SK-N-SH (cell line): Measurements from ENCODE around the gene STXBP6. TPM values are rescaled to one million over a fixed set of nuclear protein-coding genes. Genes with fewer than 3 reads are reported as not detected.

ENCODE experiments used
- CTCF ChIA-PET: fragments of 300-600, 350-600 bp; formaldehyde crosslinking; extraction: SDS; loops from one replicate; lab custom pipeline; 2021; lab: Yijun Ruan, JAX
- POLR2A ChIA-PET: fragments of 350-600 bp; sonication (Branson Sonifier 250); formaldehyde crosslinking; extraction: SDS; loops from one replicate; lab custom pipeline; 2020; ENCODE audit warnings: antibody characterized with exemption, inconsistent platforms; lab: Yijun Ruan, JAX
- DNase-seq: peaks from one replicate; pipeline ENCODE4 v3.0.0; 2012
- H2AFZ ChIP-seq: fragments of 200-600 bp; sonication (generic); 2 replicates; pipeline ENCODE4 v1.8.1; 2016; ENCODE audit warnings: antibody characterized with exemption, mild to moderate bottlenecking, low read depth
- H3F3A ChIP-seq: fragments of 200-600 bp; sonication (generic); replicated peaks from 2 replicates; pipeline ENCODE3; 2016; ENCODE audit warnings: antibody characterized with exemption, mild to moderate bottlenecking; ENCODE audit not compliant: insufficient read depth
- H3K27ac ChIP-seq, 2 experiments: fragments of 200-500 bp in 1 of 2; fragments of 200-600 bp in 1 of 2; sonication (Bioruptor generic) in 1 of 2; sonication (generic), shearing (Covaris generic) in 1 of 2; 2 replicates each; pipeline versions ENCODE4 v1.5.1 to v1.6.1; 2014 to 2016; ENCODE audit warnings: low read depth in 2 of 2, inconsistent platforms in 1 of 2, low read length in 1 of 2, mild to moderate bottlenecking in 1 of 2, mixed read lengths in 1 of 2
- H3K27me3 ChIP-seq: fragments of 200-600 bp; sonication (generic), shearing (Covaris generic); 2 replicates; pipeline ENCODE4 v1.6.1; 2016; ENCODE audit warnings: mixed run types; ENCODE audit not compliant: insufficient read depth
- H3K36me3 ChIP-seq, 2 experiments: fragments of 200-500 bp in 1 of 2; fragments of 200-600 bp in 1 of 2; sonication (Bioruptor generic) in 1 of 2; sonication (generic) in 1 of 2; replicated peaks in 1 of 2; 2 replicates each; pipeline versions ENCODE3 to v1.5.1; 2014 to 2016; ENCODE audit warnings: low read length in 1 of 2, mild to moderate bottlenecking in 1 of 2; ENCODE audit not compliant: insufficient read depth in 2 of 2, control insufficient read depth in 1 of 2
- H3K4me1 ChIP-seq, 2 experiments: fragments of 200-500 bp in 1 of 2; fragments of 200-600 bp in 1 of 2; sonication (Bioruptor generic) in 1 of 2; sonication (generic), shearing (Covaris generic) in 1 of 2; 2 replicates each; pipeline versions ENCODE4 v1.5.1 to v1.6.1; 2014 to 2016; ENCODE audit warnings: low read depth in 1 of 2, low read length in 1 of 2, mixed run types in 1 of 2; ENCODE audit not compliant: insufficient read depth in 2 of 2, control insufficient read depth in 1 of 2
- H3K4me2 ChIP-seq: fragments of 200-600 bp; sonication (generic), shearing (Covaris generic); 2 replicates; pipeline ENCODE4 v1.6.1; 2017; ENCODE audit warnings: mixed run types
- H3K4me3 ChIP-seq, 2 experiments: fragments of 200-500 bp in 1 of 2; fragments of 200-600 bp in 1 of 2; sonication (Bioruptor generic) in 1 of 2; sonication (generic), shearing (Covaris generic) in 1 of 2; 2 replicates each; pipeline versions ENCODE4 v1.5.1 to v1.8.1; 2014 to 2016; ENCODE audit warnings: low read depth in 2 of 2, inconsistent platforms in 1 of 2, low read length in 1 of 2, mild to moderate bottlenecking in 1 of 2, mixed read lengths in 1 of 2, moderate library complexity in 1 of 2
- H3K79me2 ChIP-seq: fragments of 200-600 bp; sonication (generic); 2 replicates; pipeline ENCODE4 v1.8.1; 2017; ENCODE audit warnings: mild to moderate bottlenecking; ENCODE audit not compliant: insufficient read depth
- H3K9ac ChIP-seq: fragments of 200-600 bp; sonication (generic); 2 replicates; pipeline ENCODE4 v1.6.1; 2017; ENCODE audit warnings: mixed run types
- H3K9me2 ChIP-seq: fragments of 200-600 bp; sonication (generic); 2 replicates; pipeline ENCODE4 v1.6.1; 2017; ENCODE audit warnings: mixed run types
- H3K9me3 ChIP-seq: fragments of 200-600 bp; sonication (generic); 2 replicates; pipeline ENCODE4 v1.6.1; 2017; ENCODE audit warnings: mixed run types, mild to moderate bottlenecking, moderate library complexity
- H4K20me1 ChIP-seq: fragments of 200-600 bp; sonication (generic); 2 replicates; pipeline ENCODE4 v1.6.1; 2017; ENCODE audit warnings: mild to moderate bottlenecking, mixed run types; ENCODE audit not compliant: insufficient read depth
- CHD2 ChIP-seq: fragments of 150-350 bp; IDR thresholded peaks from 2 replicates; pipeline ENCODE4 v1.6.1; 2018; ENCODE audit warnings: low read length; ENCODE audit not compliant: partially characterized antibody
- ELF1 ChIP-seq: IDR thresholded peaks from 2 replicates; pipeline ENCODE4 v1.4.0; 2012
- EP300 ChIP-seq, 2 experiments: IDR thresholded peaks; 2 replicates each; pipeline versions ENCODE4 v1.4.0 to v1.6.1; 2012; ENCODE audit warnings: borderline replicate concordance in 1 of 2, low read depth in 1 of 2, low read length in 1 of 2
- FOXM1 ChIP-seq: IDR thresholded peaks from 2 replicates; pipeline ENCODE4 v1.4.0; 2012; ENCODE audit warnings: low read depth, mild to moderate bottlenecking
- GABPA ChIP-seq: IDR thresholded peaks from 2 replicates; pipeline ENCODE4 v1.4.0; 2012; ENCODE audit warnings: low read depth, mild to moderate bottlenecking
- JUND ChIP-seq: IDR thresholded peaks from 2 replicates; pipeline ENCODE4 v1.4.0; 2012
- MEF2A ChIP-seq: IDR thresholded peaks from 2 replicates; pipeline ENCODE4 v1.4.0; 2012; ENCODE audit warnings: low read depth, borderline replicate concordance
- MXI1 ChIP-seq: IDR thresholded peaks from 2 replicates; pipeline ENCODE4 v1.6.1; 2012; ENCODE audit warnings: mild to moderate bottlenecking, low read depth, low read length, improper control_type of control experiment
- RAD21 ChIP-seq: IDR thresholded peaks from 2 replicates; pipeline ENCODE4 v1.6.1; 2012; ENCODE audit warnings: mild to moderate bottlenecking, low read length
- RCOR1 ChIP-seq: fragments of 150-350 bp; IDR thresholded peaks from 2 replicates; pipeline ENCODE4 v1.6.1; 2017; ENCODE audit warnings: antibody characterized with exemption, low read length
- RXRA ChIP-seq: IDR thresholded peaks from 2 replicates; pipeline ENCODE4 v1.4.0; 2012; ENCODE audit warnings: low read depth, mild to moderate bottlenecking, borderline replicate concordance
- TCF12 ChIP-seq: IDR thresholded peaks from 2 replicates; pipeline ENCODE4 v1.4.0; 2012
- TEAD4 ChIP-seq: IDR thresholded peaks from 2 replicates; pipeline ENCODE4 v1.4.0; 2012; ENCODE audit warnings: mild to moderate bottlenecking, borderline replicate concordance; ENCODE audit not compliant: insufficient read depth
- YY1 ChIP-seq: IDR thresholded peaks from 2 replicates; pipeline ENCODE4 v1.4.0; 2012; ENCODE audit warnings: low read depth, mild to moderate bottlenecking
- WGBS: methylation state at CpG from one replicate; pipeline ENCODE4 v1.1.6; 2017; ENCODE audit warnings: low lambda C conversion rate; 5-methylcytosine and 5-hydroxymethylcytosine counted together
- polyA plus RNA-seq, 3 experiments: library from polyadenylated mRNA; depleted of rRNA; stranded (reverse); fragments of >200 nt; gene quantifications; 2 replicates each; pipeline ENCODE4 v1.2.3, GENCODE V29; 2012
- TF ChIP-seq, protein P1 (sequence below): fragments of 150-350 bp; IDR thresholded peaks from 2 replicates; pipeline ENCODE4 v1.6.1; 2016; ENCODE audit warnings: mild to moderate bottlenecking, low read depth, low read length
- TF ChIP-seq, protein P2 (sequence below): IDR thresholded peaks from 2 replicates; pipeline ENCODE4 v1.4.0; 2012; ENCODE audit warnings: low read depth, borderline replicate concordance
- TF ChIP-seq, protein P3 (sequence below): fragments of 150-350 bp; IDR thresholded peaks from 2 replicates; pipeline ENCODE4 v1.6.1; 2017; ENCODE audit warnings: antibody characterized with exemption, low read length, low read depth, borderline replicate concordance
- TF ChIP-seq, protein P4 (sequence below): IDR thresholded peaks from 2 replicates; pipeline ENCODE4 v1.4.0; 2012; ENCODE audit warnings: low read depth
- TF ChIP-seq, protein P5 (sequence below): IDR thresholded peaks from 2 replicates; pipeline ENCODE4 v1.4.0; 2012; ENCODE audit warnings: low read depth, borderline replicate concordance

The STXBP6 gene
- polyA plus RNA-seq, 1 of the 3 experiments (the other 2 are of a cell fraction) = 0.16 TPM

DNA sequence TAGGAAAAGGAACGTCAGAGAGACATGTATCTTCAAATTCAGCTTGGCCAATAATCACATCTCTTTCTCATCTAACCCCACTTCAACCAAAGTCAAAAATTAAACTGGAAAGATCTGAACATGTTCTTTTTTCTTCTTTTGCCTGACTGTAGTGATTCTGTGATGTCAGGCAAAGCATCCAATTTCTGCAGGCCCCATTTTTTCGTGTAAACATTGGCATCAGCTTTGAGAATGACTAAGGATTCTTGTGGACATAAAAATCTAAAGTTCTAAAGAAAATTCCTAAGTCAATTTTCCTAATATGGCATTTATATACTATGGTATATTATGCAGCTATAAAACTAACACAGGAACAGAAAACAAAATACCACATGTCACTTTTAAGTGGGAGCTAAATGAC lies 89.1 kb downstream of the STXBP6 start:
- H3K27me3 ChIP-seq = peaks cover 5% of the 10 kb centered on the region
- no peak overlapping the region for H3K4me2 ChIP-seq
- no peaks in the 10 kb centered on the region for H3K9me2 ChIP-seq
- H3K4me1 ChIP-seq = no peaks in the 10 kb centered on the region
- H3K9ac ChIP-seq = no peak overlapping the region
- no peaks in the 10 kb centered on the region for H3K79me2 ChIP-seq
- H4K20me1 ChIP-seq = no peaks in the 10 kb centered on the region
- H3K36me3 ChIP-seq = no peaks in the 10 kb centered on the region
- 6% methylated on average over 2 of the region's 2 CpGs for WGBS
- no peaks in the 10 kb centered on the region for H3F3A ChIP-seq
- no peaks in the 10 kb centered on the region for H3K9me3 ChIP-seq
- ChIA-PET POLR2A (no interaction called here), CTCF (no interaction called here)
- no peak for DNase-seq
- no peak overlapping the region for H3K4me3 ChIP-seq
- H2AFZ ChIP-seq = no peak overlapping the region
- no peak overlapping the region for H3K27ac ChIP-seq
- no peak for TF ChIP-seq TEAD4
- no peak for TF ChIP-seq EP300 (IDR thresholded peaks at IDR 0.05; ENCODE audit: borderline replicate concordance in 1 of 2, low read depth in 1 of 2, low read length in 1 of 2)
- no peak for TF ChIP-seq RXRA
- TF ChIP-seq, protein P1, sequence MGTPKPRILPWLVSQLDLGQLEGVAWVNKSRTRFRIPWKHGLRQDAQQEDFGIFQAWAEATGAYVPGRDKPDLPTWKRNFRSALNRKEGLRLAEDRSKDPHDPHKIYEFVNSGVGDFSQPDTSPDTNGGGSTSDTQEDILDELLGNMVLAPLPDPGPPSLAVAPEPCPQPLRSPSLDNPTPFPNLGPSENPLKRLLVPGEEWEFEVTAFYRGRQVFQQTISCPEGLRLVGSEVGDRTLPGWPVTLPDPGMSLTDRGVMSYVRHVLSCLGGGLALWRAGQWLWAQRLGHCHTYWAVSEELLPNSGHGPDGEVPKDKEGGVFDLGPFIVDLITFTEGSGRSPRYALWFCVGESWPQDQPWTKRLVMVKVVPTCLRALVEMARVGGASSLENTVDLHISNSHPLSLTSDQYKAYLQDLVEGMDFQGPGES = no peak
- TF ChIP-seq, protein P2, sequence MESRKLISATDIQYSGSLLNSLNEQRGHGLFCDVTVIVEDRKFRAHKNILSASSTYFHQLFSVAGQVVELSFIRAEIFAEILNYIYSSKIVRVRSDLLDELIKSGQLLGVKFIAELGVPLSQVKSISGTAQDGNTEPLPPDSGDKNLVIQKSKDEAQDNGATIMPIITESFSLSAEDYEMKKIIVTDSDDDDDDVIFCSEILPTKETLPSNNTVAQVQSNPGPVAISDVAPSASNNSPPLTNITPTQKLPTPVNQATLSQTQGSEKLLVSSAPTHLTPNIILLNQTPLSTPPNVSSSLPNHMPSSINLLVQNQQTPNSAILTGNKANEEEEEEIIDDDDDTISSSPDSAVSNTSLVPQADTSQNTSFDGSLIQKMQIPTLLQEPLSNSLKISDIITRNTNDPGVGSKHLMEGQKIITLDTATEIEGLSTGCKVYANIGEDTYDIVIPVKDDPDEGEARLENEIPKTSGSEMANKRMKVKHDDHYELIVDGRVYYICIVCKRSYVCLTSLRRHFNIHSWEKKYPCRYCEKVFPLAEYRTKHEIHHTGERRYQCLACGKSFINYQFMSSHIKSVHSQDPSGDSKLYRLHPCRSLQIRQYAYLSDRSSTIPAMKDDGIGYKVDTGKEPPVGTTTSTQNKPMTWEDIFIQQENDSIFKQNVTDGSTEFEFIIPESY = no peak
- no peak for TF ChIP-seq FOXM1
- TF ChIP-seq MEF2A = no peak
- TF ChIP-seq TCF12 = no peak
- TF ChIP-seq JUND = no peak
- no peak for TF ChIP-seq GABPA
- TF ChIP-seq, protein P3, sequence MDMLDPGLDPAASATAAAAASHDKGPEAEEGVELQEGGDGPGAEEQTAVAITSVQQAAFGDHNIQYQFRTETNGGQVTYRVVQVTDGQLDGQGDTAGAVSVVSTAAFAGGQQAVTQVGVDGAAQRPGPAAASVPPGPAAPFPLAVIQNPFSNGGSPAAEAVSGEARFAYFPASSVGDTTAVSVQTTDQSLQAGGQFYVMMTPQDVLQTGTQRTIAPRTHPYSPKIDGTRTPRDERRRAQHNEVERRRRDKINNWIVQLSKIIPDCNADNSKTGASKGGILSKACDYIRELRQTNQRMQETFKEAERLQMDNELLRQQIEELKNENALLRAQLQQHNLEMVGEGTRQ = no peak
- TF ChIP-seq CHD2 = no peak
- TF ChIP-seq, protein P4, sequence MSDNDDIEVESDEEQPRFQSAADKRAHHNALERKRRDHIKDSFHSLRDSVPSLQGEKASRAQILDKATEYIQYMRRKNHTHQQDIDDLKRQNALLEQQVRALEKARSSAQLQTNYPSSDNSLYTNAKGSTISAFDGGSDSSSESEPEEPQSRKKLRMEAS = no peak

DNA sequence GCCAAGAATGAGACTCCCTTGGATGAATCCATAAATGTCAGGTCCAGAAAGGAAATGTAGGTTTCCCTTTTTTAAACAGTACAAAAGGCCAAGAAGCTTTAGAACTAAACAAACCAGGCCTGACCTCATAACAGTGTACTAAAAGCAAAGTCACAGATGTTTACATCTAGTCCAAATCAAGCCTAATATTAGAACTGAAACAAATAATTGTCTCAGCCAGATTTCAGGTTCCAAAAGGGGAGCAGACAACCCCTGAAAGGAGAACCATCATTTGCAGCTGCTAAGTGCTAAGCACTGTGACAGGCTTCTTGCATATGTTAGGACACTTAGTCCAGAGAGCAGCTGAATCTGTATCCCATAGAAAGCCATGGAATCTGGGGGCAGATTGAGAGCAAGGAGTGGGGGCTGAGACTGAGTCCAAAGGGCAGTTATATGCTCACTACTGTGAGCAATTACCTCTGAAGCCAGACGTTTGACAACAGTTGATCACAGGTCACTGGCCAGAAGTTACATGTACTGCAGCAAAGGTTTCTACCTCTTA lies 90.1 kb downstream of the STXBP6 start:
- no peak overlapping the region for H3K9ac ChIP-seq
- no peaks in the 10 kb centered on the region for H3K36me3 ChIP-seq
- no peak for DNase-seq
- peaks cover 5% of the 10 kb centered on the region for H3K27me3 ChIP-seq
- H3F3A ChIP-seq = no peaks in the 10 kb centered on the region
- no peak overlapping the region for H3K27ac ChIP-seq
- ChIA-PET CTCF (no interaction called here), POLR2A (no interaction called here)
- H3K4me3 ChIP-seq = no peak overlapping the region
- H3K4me1 ChIP-seq = no peaks in the 10 kb centered on the region
- 0% methylated on average over 1 of the region's 1 CpG for WGBS
- no peaks in the 10 kb centered on the region for H3K9me3 ChIP-seq
- H3K79me2 ChIP-seq = no peaks in the 10 kb centered on the region
- H3K9me2 ChIP-seq = no peaks in the 10 kb centered on the region
- H2AFZ ChIP-seq = no peak overlapping the region
- H3K4me2 ChIP-seq = no peak overlapping the region
- H4K20me1 ChIP-seq = no peaks in the 10 kb centered on the region
- TF ChIP-seq, protein P5, sequence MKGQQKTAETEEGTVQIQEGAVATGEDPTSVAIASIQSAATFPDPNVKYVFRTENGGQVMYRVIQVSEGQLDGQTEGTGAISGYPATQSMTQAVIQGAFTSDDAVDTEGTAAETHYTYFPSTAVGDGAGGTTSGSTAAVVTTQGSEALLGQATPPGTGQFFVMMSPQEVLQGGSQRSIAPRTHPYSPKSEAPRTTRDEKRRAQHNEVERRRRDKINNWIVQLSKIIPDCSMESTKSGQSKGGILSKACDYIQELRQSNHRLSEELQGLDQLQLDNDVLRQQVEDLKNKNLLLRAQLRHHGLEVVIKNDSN = no peak
- no peak for TF ChIP-seq FOXM1
- TF ChIP-seq EP300 (IDR thresholded peaks at IDR 0.05; ENCODE audit: borderline replicate concordance in 1 of 2, low read depth in 1 of 2, low read length in 1 of 2) = no peak
- no peak for TF ChIP-seq YY1
- no peak for TF ChIP-seq MXI1
- TF ChIP-seq ELF1 = no peak
- no peak for TF ChIP-seq CHD2
- TF ChIP-seq RCOR1 = no peak
- no peak for TF ChIP-seq RAD21
- TF ChIP-seq, protein P2 = no peak
- TF ChIP-seq, protein P4 = no peak
